ACC112 (cell line): ENCODE data around the gene KHK.

Experiments
- H2AFZ ChIP-seq: fragments of 200-600 bp; sonication (generic); one replicate; pipeline ENCODE4 v1.6.0; 2017; ENCODE audit warnings: antibody characterized with exemption, low read length; ENCODE audit not compliant: unreplicated experiment
- H3K27ac ChIP-seq: fragments of 200-600 bp; sonication (generic); 2 replicates; pipeline ENCODE4 v1.5.1; 2014; ENCODE audit warnings: low read depth, mild to moderate bottlenecking, antibody characterized with exemption, low read length, moderate library complexity
- H3K27me3 ChIP-seq: fragments of 200-600 bp; sonication (generic); 2 replicates; pipeline ENCODE4 v1.6.1; 2014; ENCODE audit warnings: mild to moderate bottlenecking, antibody characterized with exemption, low read length, moderate library complexity, mixed read lengths; ENCODE audit not compliant: insufficient read depth
- H3K36me3 ChIP-seq: fragments of 200-600 bp; sonication (generic); 2 replicates; pipeline ENCODE4 v1.6.1; 2016; ENCODE audit warnings: mild to moderate bottlenecking, antibody characterized with exemption, low read length, moderate library complexity, mixed read lengths; ENCODE audit not compliant: insufficient read depth
- H3K4me1 ChIP-seq: fragments of 200-600 bp; sonication (generic); one replicate; pipeline ENCODE4 v1.6.1; 2016; ENCODE audit warnings: low read length, mixed read lengths; ENCODE audit not compliant: insufficient read depth, unreplicated experiment, control insufficient read depth
- H3K4me3 ChIP-seq: fragments of 200-600 bp; sonication (generic); 2 replicates; pipeline ENCODE4 v1.5.1; 2014; ENCODE audit warnings: mild to moderate bottlenecking, low read depth, low read length
- H3K79me2 ChIP-seq: fragments of 200-600 bp; sonication (generic); one replicate; pipeline ENCODE4 v1.6.0; 2016; ENCODE audit warnings: low read length; ENCODE audit not compliant: control insufficient read depth, unreplicated experiment, insufficient read depth

Gene KHK

DNA sequence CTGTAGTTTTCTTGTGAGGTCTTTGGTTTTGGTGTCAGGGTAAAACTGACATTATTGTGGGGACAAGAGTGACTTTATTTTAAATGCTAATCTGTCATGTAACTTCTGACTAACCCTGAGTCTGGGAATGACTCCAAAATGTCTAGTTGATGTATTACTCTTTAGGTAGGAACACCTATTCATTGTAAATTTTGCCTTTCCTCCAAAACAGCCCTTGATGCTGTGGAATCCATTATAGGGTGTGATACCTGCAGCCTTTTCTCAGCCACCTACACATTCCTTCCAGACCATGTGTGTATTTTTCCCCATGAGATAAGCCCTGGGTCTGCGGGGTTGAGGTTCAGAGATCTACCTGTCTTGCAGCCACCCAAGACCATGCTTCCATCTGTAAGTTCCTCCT is 56.7 kb downstream of the KHK start:
- Histone ChIP-seq H3K79me2 (no peaks in the 10 kb centered on the region), H2AFZ (no peak overlapping the region), H3K4me3 (no peak overlapping the region), H3K27me3 (peaks cover 19% of the 10 kb centered on the region), H3K36me3 (no peaks in the 10 kb centered on the region), H3K27ac (no peak overlapping the region), H3K4me1 (no peaks in the 10 kb centered on the region)

DNA sequence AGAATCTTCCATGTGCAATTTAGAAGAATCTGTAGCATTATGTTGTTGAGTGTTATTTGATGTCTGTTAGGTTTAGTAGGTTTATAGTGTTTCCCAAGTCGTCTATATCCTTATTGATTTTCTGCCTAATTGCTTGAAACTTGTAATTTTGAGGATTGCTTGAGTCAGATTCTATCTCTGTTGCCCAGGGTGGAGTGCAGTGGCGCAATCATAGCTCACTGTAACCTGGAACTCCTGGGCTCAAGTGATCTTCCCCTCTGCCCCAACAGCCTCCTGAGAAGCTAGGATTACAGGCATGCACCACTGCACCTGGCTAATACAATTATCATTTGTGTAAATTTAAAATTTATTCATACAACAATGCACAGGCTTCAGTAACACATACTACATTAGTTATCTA is 59.1 kb downstream of the KHK start:
- H3K4me3 ChIP-seq, result no peak overlapping the region
- H3K27ac ChIP-seq, result no peak overlapping the region
- no peak overlapping the region for H2AFZ ChIP-seq
- H3K36me3 ChIP-seq, result no peaks in the 10 kb centered on the region
- H3K27me3 ChIP-seq, result peaks cover 19% of the 10 kb centered on the region
- no peaks in the 10 kb centered on the region for H3K79me2 ChIP-seq
- no peaks in the 10 kb centered on the region for H3K4me1 ChIP-seq

DNA sequence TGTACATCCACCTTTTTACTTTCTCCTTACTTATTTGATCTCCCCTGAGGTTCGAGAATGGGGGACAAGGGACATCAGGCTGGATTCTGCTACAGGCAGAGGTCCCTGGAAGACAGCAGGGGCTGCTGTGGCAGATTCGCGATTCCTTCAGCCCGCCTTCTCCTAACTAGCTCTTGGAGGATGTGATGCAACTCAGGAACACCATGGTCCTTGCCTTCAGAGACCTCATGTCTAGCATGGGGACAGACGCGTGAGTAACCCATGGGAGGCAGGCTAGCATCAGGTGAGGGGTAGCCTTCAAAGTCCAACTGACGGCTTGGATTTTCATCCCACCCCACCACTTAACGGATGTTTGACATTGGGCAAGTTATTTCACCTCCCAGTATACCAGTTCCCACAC is 61.4 kb downstream of the KHK start:
- Histone ChIP-seq H2AFZ (no peak overlapping the region), H3K79me2 (no peaks in the 10 kb centered on the region), H3K4me1 (no peaks in the 10 kb centered on the region), H3K27me3 (peaks cover 12% of the 10 kb centered on the region), H3K4me3 (no peak overlapping the region), H3K36me3 (no peaks in the 10 kb centered on the region), H3K27ac (no peak overlapping the region)

DNA sequence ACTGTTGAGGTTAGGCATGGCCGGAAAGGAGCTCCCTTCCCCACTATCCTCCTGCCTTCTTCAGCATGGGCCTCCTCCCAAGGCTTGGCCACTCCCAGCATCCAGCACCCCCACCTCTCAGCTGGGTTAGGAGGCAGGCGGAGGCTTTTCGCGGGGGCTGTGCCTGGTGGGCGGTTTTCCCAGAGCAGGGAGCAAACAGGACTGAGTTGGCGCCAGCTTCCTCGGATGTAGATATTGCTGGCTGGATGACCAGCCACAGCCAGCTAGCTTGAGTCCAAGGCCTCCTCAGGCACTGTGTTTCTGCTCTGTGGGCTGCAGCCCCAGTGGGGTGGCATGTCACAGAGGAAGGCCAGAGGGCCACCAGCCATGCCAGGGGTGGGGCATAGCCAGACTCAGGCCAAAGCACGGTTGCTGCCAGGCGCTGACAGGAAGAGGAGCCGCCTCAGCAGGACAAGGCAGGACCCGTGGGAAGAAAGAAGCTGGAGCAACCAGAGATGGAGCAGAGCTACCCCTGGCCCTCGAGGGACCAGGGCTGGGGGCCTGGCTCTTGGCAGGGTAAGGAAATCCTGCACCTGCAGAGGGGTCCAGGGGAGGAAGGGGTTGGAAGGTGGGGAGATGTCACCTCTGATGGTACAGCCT is 62.3 kb downstream of the KHK start, which contains the start of gene TCF23:
TCF23 (plus strand) TSS at position 204 of the 639 bp plus-strand sequence; CDS start at position 334, 130 bp downstream.
- Histone ChIP-seq H3K27me3 (peaks cover 2% of the 10 kb centered on the region), H3K27ac (no peak within 1 kb of the TSS), H3K4me3 (no peak within 1 kb of the TSS), H2AFZ (no peak within 1 kb of the TSS), H3K79me2 (no peaks in the 10 kb centered on the region), H3K36me3 (no peaks in the 10 kb centered on the region), H3K4me1 (no peaks in the 10 kb centered on the region)

DNA sequence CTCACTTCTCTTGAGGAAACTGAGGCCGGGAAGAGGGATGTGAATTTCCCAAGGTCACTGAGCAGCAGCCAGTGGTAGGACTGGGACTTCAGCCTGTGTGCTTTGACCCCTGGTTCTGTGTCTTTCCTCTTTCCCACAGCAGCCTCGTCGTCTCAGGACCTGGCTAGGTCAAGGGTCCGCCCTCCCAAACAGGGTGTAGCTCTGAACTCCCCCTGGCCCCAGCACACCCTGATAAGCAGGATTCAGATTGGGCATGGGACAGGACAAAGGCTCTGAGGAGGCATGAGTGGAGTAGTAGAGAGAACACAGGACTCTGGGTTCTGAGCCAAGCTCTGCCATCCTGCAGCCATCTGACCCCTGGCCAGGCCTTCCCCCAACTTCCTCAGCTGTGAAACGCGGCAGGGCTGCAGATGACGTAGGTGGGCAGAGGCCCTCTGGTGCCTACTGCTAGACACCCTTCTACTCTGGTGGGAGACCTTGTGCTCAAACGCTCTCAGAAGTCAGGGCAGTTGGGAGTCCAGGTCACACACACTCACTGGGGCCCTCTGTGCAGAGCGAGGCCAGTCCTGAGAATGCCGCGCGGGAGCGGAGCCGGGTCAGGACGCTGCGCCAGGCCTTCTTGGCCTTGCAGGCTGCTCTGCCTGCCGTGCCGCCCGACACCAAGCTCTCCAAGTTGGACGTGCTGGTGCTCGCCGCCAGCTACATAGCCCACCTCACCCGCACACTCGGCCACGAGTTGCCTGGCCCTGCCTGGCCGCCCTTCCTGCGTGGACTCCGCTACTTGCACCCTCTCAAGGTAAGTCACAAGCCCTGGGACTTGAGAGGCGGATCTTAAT is 63.2 kb downstream of the KHK start:
- Histone ChIP-seq H3K36me3 (no peaks in the 10 kb centered on the region), H3K27me3 (no peaks in the 10 kb centered on the region), H3K79me2 (no peaks in the 10 kb centered on the region), H3K27ac (no peak overlapping the region), H3K4me1 (no peaks in the 10 kb centered on the region), H2AFZ (no peak overlapping the region), H3K4me3 (no peak overlapping the region)
